K562 (cell line): ENCODE measurements around the gene FDPS. TPM values are rescaled to one million over a fixed set of nuclear protein-coding genes. Genes with fewer than 3 reads are reported as not detected.

Experiments used
- ATAC-seq: fragments of 200-7000 bp; cut with Tn5 transposase; 3 replicates; pipeline ENCODE4 v1.9.1; 2020; ENCODE audit warnings: moderate library complexity
- BruUV-seq: library from RNA; stranded (reverse); fragments of 400-500 nt; replicated peaks from 2 replicates; lab custom pipeline; 2021; lab: Mats Ljungman, UMichigan
- CTCF ChIA-PET: fragments of 300-600 bp; formaldehyde crosslinking; extraction: SDS; loops from one replicate; lab custom pipeline; 2021; ENCODE audit warnings: low intra/inter-chr PET ratio; lab: Yijun Ruan, JAX
- POLR2A ChIA-PET: fragments of 300-600, 350-650 bp; sonication (Branson Sonifier 250); formaldehyde crosslinking; extraction: SDS; loops from one replicate; lab custom pipeline; 2021; ENCODE audit warnings: antibody characterized with exemption, inconsistent platforms; lab: Yijun Ruan, JAX
- DNase-seq, 4 experiments: peaks; one replicate each; pipeline versions ENCODE4 v3.0.0 to v3.0.0-alpha.2; 2011 to 2018; ENCODE audit warnings: low spot score in 3 of 4, mixed read lengths in 3 of 4; ENCODE audit errors: extremely low read depth in 1 of 4
- FAIRE-seq: peaks from 2 replicates; lab custom pipeline; 2011; peaks lifted over from hg19 to GRCh38; lab: Jason Lieb, UNC
- H2AFZ ChIP-seq: 2 replicates; pipeline ENCODE4 v1.6.0; 2011; ENCODE audit warnings: low read depth, low read length, control low read depth, inconsistent platforms
- H3K27ac ChIP-seq: fragments of 200-600 bp; 3 replicates; pipeline ENCODE4 v1.8.0; 2011; ENCODE audit warnings: low read depth, mild to moderate bottlenecking, control low read depth, inconsistent platforms, low read length, moderate library complexity, mixed read lengths; ENCODE audit errors: extremely low read depth
- H3K27me3 ChIP-seq, 2 experiments: fragments of 300-600 bp in 1 of 2; 2 replicates in 1 of 2; 3 replicates in 1 of 2; pipeline versions ENCODE4 v1.6.0 to v1.8.0; 2011; ENCODE audit warnings: inconsistent platforms in 2 of 2, low read length in 2 of 2, mild to moderate bottlenecking in 1 of 2, mixed read lengths in 1 of 2, moderate library complexity in 1 of 2; ENCODE audit not compliant: control insufficient read depth in 2 of 2, insufficient read depth in 2 of 2
- H3K36me3 ChIP-seq: fragments of 300-600 bp; 3 replicates; pipeline ENCODE4 v1.8.0; 2011; ENCODE audit warnings: mild to moderate bottlenecking, low read length, inconsistent platforms; ENCODE audit not compliant: control insufficient read depth, insufficient read depth
- H3K4me1 ChIP-seq, 2 experiments: fragments of 200-600 bp in 1 of 2; replicated peaks in 1 of 2; 2 replicates in 1 of 2; 3 replicates in 1 of 2; pipeline versions ENCODE4 v1.5.1 to v1.8.0; 2011; ENCODE audit warnings: inconsistent platforms in 2 of 2, low read length in 2 of 2, mild to moderate bottlenecking in 1 of 2, mixed read lengths in 1 of 2, moderate library complexity in 1 of 2; ENCODE audit not compliant: control insufficient read depth in 2 of 2, insufficient read depth in 2 of 2
- H3K4me2 ChIP-seq: 2 replicates; pipeline ENCODE4 v1.6.1; 2011; ENCODE audit warnings: low read length, control low read depth, inconsistent platforms, mixed read lengths; ENCODE audit not compliant: insufficient read depth
- H3K4me3 ChIP-seq: fragments of 200-600 bp; sonication (generic), shearing (Covaris generic); 2 replicates; pipeline ENCODE4 v1.5.1; 2016; ENCODE audit warnings: control low read depth, inconsistent platforms
- H3K79me2 ChIP-seq: fragments of 200-600 bp; 3 replicates; pipeline ENCODE4 v1.8.0; 2011; ENCODE audit warnings: low read length, inconsistent platforms; ENCODE audit not compliant: control insufficient read depth, insufficient read depth
- H3K9ac ChIP-seq, 2 experiments: 2 replicates each; pipeline versions ENCODE4 v1.6.0 to v1.6.1; 2011; ENCODE audit warnings: low read depth in 2 of 2, low read length in 2 of 2, control low read depth in 1 of 2, inconsistent platforms in 1 of 2, mild to moderate bottlenecking in 1 of 2, mixed read lengths in 1 of 2; ENCODE audit not compliant: insufficient read depth in 1 of 2
- H3K9me1 ChIP-seq: one replicate; pipeline ENCODE4 v1.6.0; 2011; ENCODE audit warnings: inconsistent platforms, mild to moderate bottlenecking, low read length, moderate library complexity; ENCODE audit not compliant: control insufficient read depth, insufficient read depth
- H3K9me3 ChIP-seq: replicated peaks from 2 replicates; pipeline ENCODE4 v1.5.1; 2011; ENCODE audit warnings: low read depth, low read length, inconsistent platforms; ENCODE audit not compliant: control insufficient read depth, insufficient read depth
- H4K20me1 ChIP-seq: replicated peaks from 2 replicates; pipeline ENCODE4 v1.6.1; 2011; ENCODE audit warnings: low read length, inconsistent platforms, mixed read lengths; ENCODE audit not compliant: control insufficient read depth, insufficient read depth
- KDM2B ChIP-seq: fragments of 250-450 bp; sonication (Bioruptor Pico); IDR thresholded peaks from 2 replicates; pipeline ENCODE4 v1.8.0; 2021; ENCODE audit warnings: mild to moderate bottlenecking, moderate library complexity
- LCOR ChIP-seq: sonication (generic); formaldehyde crosslinking; IDR thresholded peaks from 2 replicates; pipeline ENCODE4 v1.8.0; 2022; ENCODE audit warnings: mild to moderate bottlenecking, missing genetic modification reagents
- POLR2G ChIP-seq: fragments of 200-400 bp; formaldehyde crosslinking; IDR thresholded peaks from 2 replicates; pipeline ENCODE4 v1.6.1; 2017; ENCODE audit warnings: low read depth, mild to moderate bottlenecking, antibody characterized with exemption, low read length, moderate library complexity
- PRMT5 ChIP-seq: sonication (generic); formaldehyde crosslinking; IDR thresholded peaks from 2 replicates; pipeline ENCODE4 v1.5.0; 2020; ENCODE audit warnings: missing genetic modification reagents
- RBFOX2 ChIP-seq: fragments of 200-400 bp; formaldehyde crosslinking; IDR thresholded peaks from 2 replicates; pipeline ENCODE4 v1.6.1; 2017; ENCODE audit warnings: low read depth, mild to moderate bottlenecking, low read length, moderate library complexity
- RFX5 ChIP-seq: IDR thresholded peaks from 2 replicates; pipeline ENCODE4 v1.6.1; 2011; ENCODE audit warnings: low read depth, mild to moderate bottlenecking, improper control_type of control experiment, low read length
- TAF15 ChIP-seq: fragments of 200-400 bp; formaldehyde crosslinking; IDR thresholded peaks from 2 replicates; pipeline ENCODE4 v1.6.1; 2017; ENCODE audit warnings: mild to moderate bottlenecking, low read depth, low read length, moderate library complexity
- ZNF175 ChIP-seq: fragments of 200-800 bp; sonication (Bioruptor generic); IDR thresholded peaks from 2 replicates; pipeline ENCODE4 v1.6.1; 2016; ENCODE audit warnings: low read depth, mild to moderate bottlenecking, missing genetic modification characterization, missing compliant biosample characterization
- ZNF644 ChIP-seq: fragments of 200-800 bp; sonication (Bioruptor generic); IDR thresholded peaks from 2 replicates; pipeline ENCODE4 v1.6.1; 2016; ENCODE audit warnings: low read depth, missing genetic modification characterization, missing compliant biosample characterization
- ZNF707 ChIP-seq: fragments of 250-450 bp; sonication (Bioruptor Pico); conservative IDR thresholded peaks from 2 replicates; pipeline ENCODE4 v1.8.0; 2022; ENCODE audit warnings: inconsistent platforms, mild to moderate bottlenecking, moderate library complexity
- WGBS: fragments of 100-300 bp; shearing (Covaris generic); methylation state at CpG from one replicate; pipeline ENCODE4 v1.1.6; 2016; ENCODE audit warnings: low coverage, mixed read lengths; ENCODE audit not compliant: insufficient coverage; ENCODE audit errors: missing lambda C conversion rate; 5-methylcytosine and 5-hydroxymethylcytosine counted together
- in situ Hi-C: fragments of 300-500 bp; cut with MboI; formaldehyde crosslinking; loops from 4 replicates; pipeline ENCODE4 v1.15.0; 2018; ENCODE audit warnings: inconsistent platforms, mixed read lengths
- intact Hi-C: fragments of 100-400 bp; cut with micrococcal nuclease; formaldehyde crosslinking; loops from 2 replicates; pipeline ENCODE4 v1.14.2; 2022
- polyA plus RNA-seq, 8 experiments: library from polyadenylated mRNA; depleted of rRNA in 4 of 8; stranded (reverse) in 5 of 8; unstranded in 3 of 8; fragments of >200 nt; fragmentation: Nextera tagmentation in 2 of 8; fragmentation: Illumina TruSeq in 1 of 8; extraction: Ambion mirVana in 2 of 8; extraction: Trizol in 1 of 8; gene quantifications; 2 replicates each; pipeline versions ENCODE4 v1.2.1 to v1.2.3, GENCODE V29; 2011 to 2014; ENCODE audit warnings: inconsistent platforms in 1 of 8, missing spikeins in 1 of 8
- total RNA-seq, 7 experiments: library from RNA; depleted of rRNA in 6 of 7; stranded (reverse); fragments of >200 nt in 6 of 7; fragmentation: Illumina TruSeq in 2 of 7; extraction: Trizol in 2 of 7; gene quantifications; 2 replicates each; pipeline versions ENCODE4 v1.2.1 to v1.2.3, GENCODE V29; 2011 to 2021; ENCODE audit warnings: low replicate concordance in 1 of 7
- TF ChIP-seq, protein P1 (sequence below): sonication (generic); formaldehyde crosslinking; IDR thresholded peaks from 2 replicates; pipeline ENCODE4 v1.8.0; 2023; ENCODE audit warnings: mild to moderate bottlenecking, missing genetic modification reagents
- TF ChIP-seq, protein P2 (sequence below): sonication (generic); formaldehyde crosslinking; IDR thresholded peaks from 2 replicates; pipeline ENCODE4 v1.9.0; 2022; ENCODE audit warnings: mild to moderate bottlenecking, missing genetic modification reagents

FDPS gene
- total and polyA plus RNA-seq, 9 of the 15 experiments (the other 6 are each of a cell fraction or from before 2014, with no cell fraction given), result 247 to 884 (median 360) TPM

DNA sequence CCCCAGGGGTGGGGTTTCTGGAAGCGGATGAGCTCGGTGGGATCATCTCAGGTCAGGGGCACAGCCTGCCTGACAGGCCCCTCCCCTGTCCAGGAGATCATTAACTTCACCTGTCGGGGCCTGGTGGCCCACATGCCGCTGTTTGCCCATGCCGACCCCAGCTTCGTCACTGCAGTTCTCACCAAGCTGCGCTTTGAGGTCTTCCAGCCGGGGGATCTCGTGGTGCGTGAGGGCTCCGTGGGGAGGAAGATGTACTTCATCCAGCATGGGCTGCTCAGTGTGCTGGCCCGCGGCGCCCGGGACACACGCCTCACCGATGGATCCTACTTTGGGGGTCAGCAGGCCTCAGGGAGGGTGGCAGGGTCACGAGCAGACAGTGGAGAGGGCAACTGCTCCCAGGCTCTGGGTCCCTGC is 23.0 kb upstream of the FDPS start:
- Histone ChIP-seq H2AFZ (no peak overlapping the region), H3K9me3 (no peaks in the 10 kb centered on the region), H3K27ac (no peak overlapping the region), H3K9me1 (no peaks in the 10 kb centered on the region), H3K4me1 (peaks cover 0 to 35% of the 10 kb centered on the region in 2 experiments; a peak in 3 of 5 replicates), H3K4me3 (no peak overlapping the region), H3K9ac (no peak overlapping the region), H3K36me3 (peaks cover 27% of the 10 kb centered on the region; the same call in 2 of the 3 replicates), H3K79me2 (no peaks in the 10 kb centered on the region), H3K27me3 (no peaks in the 10 kb centered on the region), H3K4me2 (no peak overlapping the region), H4K20me1 (no peaks in the 10 kb centered on the region; the same call in 1 of the 2 replicates)
- TF ChIP-seq POLR2G (peak; percentile 66), RBFOX2 (0 out of 2 replicates have a peak, but pooled peaks have one; percentile 16), TAF15 (no peak)
- WGBS, result 84% methylated on average over 11 of the region's 18 CpGs
- BruUV-seq, result no TSS peak
- POLR2A ChIA-PET, result interaction anchor here (0.7 to 1.8 kb wide), 5 partner anchors 9 to 875 kb away, joined by 3 to 4 read pairs (median 4); partner anchors contain the start of genes HCN3 and PKLR
- no peak for ATAC-seq
- no peak for DNase-seq
- FAIRE-seq, result no peak
- in situ Hi-C loops (no loop called here), intact Hi-C loops (no loop called here)
- CTCF ChIA-PET, result no interaction called here

DNA sequence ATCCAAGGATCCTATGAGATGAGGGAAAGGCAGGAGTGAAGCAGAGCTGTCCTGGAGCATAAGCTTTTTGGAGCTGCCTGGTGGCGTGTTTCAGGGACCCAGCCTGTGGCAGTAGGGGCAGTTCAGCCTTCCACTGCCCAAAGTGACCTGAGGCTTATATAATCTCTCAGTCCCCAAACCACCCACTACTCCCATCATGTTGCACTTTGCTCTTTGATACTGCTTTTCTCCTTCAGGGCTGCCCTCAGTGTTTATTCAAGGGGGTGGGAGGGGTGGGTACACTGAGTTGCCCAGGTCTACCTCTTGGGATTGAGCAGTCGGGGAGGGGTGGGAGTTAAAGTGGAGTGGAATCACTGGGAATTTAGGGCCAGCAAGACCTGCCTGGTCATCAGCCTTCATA is 22.1 kb upstream of the FDPS start:
- Histone ChIP-seq H3K27ac (no peak overlapping the region), H3K4me2 (no peak overlapping the region), H3K36me3 (peaks cover 33% of the 10 kb centered on the region; the same call in 2 of the 3 replicates), H3K9me3 (no peaks in the 10 kb centered on the region), H2AFZ (no peak overlapping the region), H4K20me1 (no peaks in the 10 kb centered on the region; the same call in 1 of the 2 replicates), H3K27me3 (no peaks in the 10 kb centered on the region), H3K4me3 (no peak overlapping the region), H3K79me2 (no peaks in the 10 kb centered on the region), H3K9ac (no peak overlapping the region), H3K9me1 (no peaks in the 10 kb centered on the region), H3K4me1 (peaks cover 0 to 35% of the 10 kb centered on the region in 2 experiments; a peak in 3 of 5 replicates)
- WGBS, result 100% methylated on average over 2 of the region's 2 CpGs
- intact Hi-C loops, result no loop called here
- in situ Hi-C loops, result no loop called here
- BruUV-seq, result no TSS peak
- ChIA-PET POLR2A (interaction anchor here (0.8 to 1.8 kb wide), 4 partner anchors 10 to 43 kb away, joined by 3 to 4 read pairs (median 4); partner anchors contain the start of genes HCN3 and PKLR), CTCF (no interaction called here)
- FAIRE-seq (no peak), ATAC-seq (no peak), DNase-seq (no peak)
- TF ChIP-seq PRMT5, result no peak
- TF ChIP-seq LCOR (CRISPR knock-in tag), result no peak
- no peak for TF ChIP-seq ZNF707 (CRISPR knock-in tag)
- no peak for TF ChIP-seq ZNF644
- TF ChIP-seq ZNF175, result no peak
- TF ChIP-seq, protein P1, sequence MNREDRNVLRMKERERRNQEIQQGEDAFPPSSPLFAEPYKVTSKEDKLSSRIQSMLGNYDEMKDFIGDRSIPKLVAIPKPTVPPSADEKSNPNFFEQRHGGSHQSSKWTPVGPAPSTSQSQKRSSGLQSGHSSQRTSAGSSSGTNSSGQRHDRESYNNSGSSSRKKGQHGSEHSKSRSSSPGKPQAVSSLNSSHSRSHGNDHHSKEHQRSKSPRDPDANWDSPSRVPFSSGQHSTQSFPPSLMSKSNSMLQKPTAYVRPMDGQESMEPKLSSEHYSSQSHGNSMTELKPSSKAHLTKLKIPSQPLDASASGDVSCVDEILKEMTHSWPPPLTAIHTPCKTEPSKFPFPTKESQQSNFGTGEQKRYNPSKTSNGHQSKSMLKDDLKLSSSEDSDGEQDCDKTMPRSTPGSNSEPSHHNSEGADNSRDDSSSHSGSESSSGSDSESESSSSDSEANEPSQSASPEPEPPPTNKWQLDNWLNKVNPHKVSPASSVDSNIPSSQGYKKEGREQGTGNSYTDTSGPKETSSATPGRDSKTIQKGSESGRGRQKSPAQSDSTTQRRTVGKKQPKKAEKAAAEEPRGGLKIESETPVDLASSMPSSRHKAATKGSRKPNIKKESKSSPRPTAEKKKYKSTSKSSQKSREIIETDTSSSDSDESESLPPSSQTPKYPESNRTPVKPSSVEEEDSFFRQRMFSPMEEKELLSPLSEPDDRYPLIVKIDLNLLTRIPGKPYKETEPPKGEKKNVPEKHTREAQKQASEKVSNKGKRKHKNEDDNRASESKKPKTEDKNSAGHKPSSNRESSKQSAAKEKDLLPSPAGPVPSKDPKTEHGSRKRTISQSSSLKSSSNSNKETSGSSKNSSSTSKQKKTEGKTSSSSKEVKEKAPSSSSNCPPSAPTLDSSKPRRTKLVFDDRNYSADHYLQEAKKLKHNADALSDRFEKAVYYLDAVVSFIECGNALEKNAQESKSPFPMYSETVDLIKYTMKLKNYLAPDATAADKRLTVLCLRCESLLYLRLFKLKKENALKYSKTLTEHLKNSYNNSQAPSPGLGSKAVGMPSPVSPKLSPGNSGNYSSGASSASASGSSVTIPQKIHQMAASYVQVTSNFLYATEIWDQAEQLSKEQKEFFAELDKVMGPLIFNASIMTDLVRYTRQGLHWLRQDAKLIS (CRISPR knock-in tag), result no peak
- TF ChIP-seq RFX5, result no peak
- TF ChIP-seq KDM2B (CRISPR knock-in tag), result no peak
- TF ChIP-seq, protein P2, sequence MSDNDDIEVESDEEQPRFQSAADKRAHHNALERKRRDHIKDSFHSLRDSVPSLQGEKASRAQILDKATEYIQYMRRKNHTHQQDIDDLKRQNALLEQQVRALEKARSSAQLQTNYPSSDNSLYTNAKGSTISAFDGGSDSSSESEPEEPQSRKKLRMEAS, result no peak
